ENCODE data around the gene ARHGEF17. TPM values are rescaled to one million over a fixed set of nuclear protein-coding genes. Genes with fewer than 3 reads are reported as not detected.

Gene ARHGEF17
- polyA plus RNA-seq, 4 donors: 0.67 to 54.8 (median 6.5) TPM

- Histone ChIP-seq H3K4me3 (ENCODE audit: low read depth in 1 of 3, low read length in 3 of 3) (no peak overlapping the region), H3K9me3 (ENCODE audit: control insufficient read depth in 2 of 2, insufficient read depth in 1 of 2, low read depth in 1 of 2, low read length in 1 of 2) (no peaks in the 10 kb centered on the region), H3K4me1 (ENCODE audit: control insufficient read depth in 3 of 3, insufficient read depth in 2 of 3, low read depth in 1 of 3, low read length in 2 of 3) (no peaks in the 10 kb centered on the region), H3K36me3 (ENCODE audit: control insufficient read depth in 3 of 3, insufficient read depth in 2 of 3, low read depth in 1 of 3, low read length in 3 of 3) (peaks cover 0 to 30% (median 0%) of the 10 kb centered on the region in 3 donors), H3K27ac (ENCODE audit: low read depth in 1 of 3, low read length in 2 of 3) (no peak overlapping the region), H3K27me3 (ENCODE audit: control insufficient read depth in 3 of 3, insufficient read depth in 3 of 3, low read length in 3 of 3) (no peaks in the 10 kb centered on the region)
- WGBS, 3 donors: 67 to 78% (median 71%) methylated on average over 5 of the region's 5 CpGs
- DNase-seq: no peak
- FAIRE-seq: no peak
These were observed 9.8 kb upstream of the ARHGEF17 start for GRCh38 chr11:73298233-73298632.

- no peaks in the 10 kb centered on the region for H3K9me3 ChIP-seq (ENCODE audit: control insufficient read depth in 2 of 2, insufficient read depth in 1 of 2, low read depth in 1 of 2, low read length in 1 of 2)
- H3K27ac ChIP-seq (ENCODE audit: low read depth in 1 of 3, low read length in 2 of 3): no peak overlapping the region
- H3K4me1 ChIP-seq (ENCODE audit: control insufficient read depth in 3 of 3, insufficient read depth in 2 of 3, low read depth in 1 of 3, low read length in 2 of 3): no peaks in the 10 kb centered on the region
- FAIRE-seq: no peak
- peaks cover 0 to 29% (median 0%) of the 10 kb centered on the region in 3 donors for H3K36me3 ChIP-seq (ENCODE audit: control insufficient read depth in 3 of 3, insufficient read depth in 2 of 3, low read depth in 1 of 3, low read length in 3 of 3)
- 87 to 91% (median 88%) methylated on average over 10 of the region's 10 CpGs for WGBS, 3 donors
- no peaks in the 10 kb centered on the region for H3K27me3 ChIP-seq (ENCODE audit: control insufficient read depth in 3 of 3, insufficient read depth in 3 of 3, low read length in 3 of 3)
- DNase-seq: no peak
- no peak overlapping the region for H3K4me3 ChIP-seq (ENCODE audit: low read depth in 1 of 3, low read length in 3 of 3)
These were observed 8.3 kb upstream of the ARHGEF17 start for GRCh38 chr11:73299751-73300150.

GRCh38 chr11:73306069-73306841 is 1.8 kb upstream of the ARHGEF17 start:
- Histone ChIP-seq H3K36me3 (ENCODE audit: control insufficient read depth in 3 of 3, insufficient read depth in 2 of 3, low read depth in 1 of 3, low read length in 3 of 3) (peaks cover 0 to 18% (median 0%) of the 10 kb centered on the region in 3 donors), H3K27ac (ENCODE audit: low read depth in 1 of 3, low read length in 2 of 3) (no peak overlapping the region), H3K27me3 (ENCODE audit: control insufficient read depth in 3 of 3, insufficient read depth in 3 of 3, low read length in 3 of 3) (no peaks in the 10 kb centered on the region), H3K9me3 (ENCODE audit: control insufficient read depth in 2 of 2, insufficient read depth in 1 of 2, low read depth in 1 of 2, low read length in 1 of 2) (no peaks in the 10 kb centered on the region), H3K4me3 (ENCODE audit: low read depth in 1 of 3, low read length in 3 of 3) (no peak overlapping the region), H3K4me1 (ENCODE audit: control insufficient read depth in 3 of 3, insufficient read depth in 2 of 3, low read depth in 1 of 3, low read length in 2 of 3) (peaks cover 0 to 30% (median 0%) of the 10 kb centered on the region in 3 donors)
- no peak for FAIRE-seq
- DNase-seq: no peak
- whole genome bisulfite sequencing, 3 donors: 74 to 82% (median 81%) methylated on average over 7 of the region's 7 CpGs

- Histone ChIP-seq H3K4me3 (ENCODE audit: low read depth in 1 of 3, low read length in 3 of 3) (peak overlapping the region; percentile 4 to 72 (median 60)), H3K27me3 (ENCODE audit: control insufficient read depth in 3 of 3, insufficient read depth in 3 of 3, low read length in 3 of 3) (no peaks in the 10 kb centered on the region), H3K36me3 (ENCODE audit: control insufficient read depth in 3 of 3, insufficient read depth in 2 of 3, low read depth in 1 of 3, low read length in 3 of 3) (peaks cover 0 to 25% (median 0%) of the 10 kb centered on the region in 3 donors), H3K4me1 (ENCODE audit: control insufficient read depth in 3 of 3, insufficient read depth in 2 of 3, low read depth in 1 of 3, low read length in 2 of 3) (peaks cover 0 to 37% (median 0%) of the 10 kb centered on the region in 3 donors), H3K27ac (ENCODE audit: low read depth in 1 of 3, low read length in 2 of 3) (peak overlapping the region in 2 of 3 donors; percentile 78 to 99), H3K9me3 (ENCODE audit: control insufficient read depth in 2 of 2, insufficient read depth in 1 of 2, low read depth in 1 of 2, low read length in 1 of 2) (no peaks in the 10 kb centered on the region)
- WGBS, 3 donors: 14 to 18% (median 15%) methylated on average over 18 of the region's 18 CpGs
- DNase-seq (no peak), FAIRE-seq (no peak)
These were observed 1.1 kb upstream of the ARHGEF17 start for GRCh38 chr11:73306977-73307322.

- WGBS, 3 donors: 1% methylated on average over 39 to 56 of the region's 56 CpGs
- Histone ChIP-seq H3K9me3 (ENCODE audit: control insufficient read depth in 2 of 2, insufficient read depth in 1 of 2, low read depth in 1 of 2, low read length in 1 of 2) (no peaks in the 10 kb centered on the region), H3K4me1 (ENCODE audit: control insufficient read depth in 3 of 3, insufficient read depth in 2 of 3, low read depth in 1 of 3, low read length in 2 of 3) (peaks cover 0 to 42% (median 0%) of the 10 kb centered on the region in 3 donors), H3K27ac (ENCODE audit: low read depth in 1 of 3, low read length in 2 of 3) (peak overlapping the region in 2 of 3 donors; percentile 95 to 99), H3K4me3 (ENCODE audit: low read depth in 1 of 3, low read length in 3 of 3) (peak overlapping the region; percentile 52 to 72 (median 60)), H3K36me3 (ENCODE audit: control insufficient read depth in 3 of 3, insufficient read depth in 2 of 3, low read depth in 1 of 3, low read length in 3 of 3) (peaks cover 0 to 27% (median 0%) of the 10 kb centered on the region in 3 donors), H3K27me3 (ENCODE audit: control insufficient read depth in 3 of 3, insufficient read depth in 3 of 3, low read length in 3 of 3) (no peaks in the 10 kb centered on the region)
- DNase-seq: peak; percentile 84 to 98
- no peak for FAIRE-seq
These were observed 613 bp upstream of the ARHGEF17 start for GRCh38 chr11:73307323-73308002.

GRCh38 chr11:73308961-73309919 is 1.2 kb downstream of the ARHGEF17 start:
- H3K9me3 ChIP-seq (ENCODE audit: control insufficient read depth in 2 of 2, insufficient read depth in 1 of 2, low read depth in 1 of 2, low read length in 1 of 2): no peaks in the 10 kb centered on the region
- peaks cover 0 to 60% (median 4%) of the 10 kb centered on the region in 3 donors for H3K4me1 ChIP-seq (ENCODE audit: control insufficient read depth in 3 of 3, insufficient read depth in 2 of 3, low read depth in 1 of 3, low read length in 2 of 3)
- H3K36me3 ChIP-seq (ENCODE audit: control insufficient read depth in 3 of 3, insufficient read depth in 2 of 3, low read depth in 1 of 3, low read length in 3 of 3): peaks cover 0 to 41% (median 0%) of the 10 kb centered on the region in 3 donors
- H3K4me3 ChIP-seq (ENCODE audit: low read depth in 1 of 3, low read length in 3 of 3): peak overlapping the region; percentile 52 to 72 (median 60)
- 5 to 12% (median 7%) methylated on average over 67 to 78 of the region's 78 CpGs for WGBS, 3 donors
- no peaks in the 10 kb centered on the region for H3K27me3 ChIP-seq (ENCODE audit: control insufficient read depth in 3 of 3, insufficient read depth in 3 of 3, low read length in 3 of 3)
- H3K27ac ChIP-seq (ENCODE audit: low read depth in 1 of 3, low read length in 2 of 3): peak overlapping the region; percentile 26 to 99 (median 95)
- FAIRE-seq (no peak), DNase-seq (peak; percentile 52 to 87)

- peak overlapping the region in 1 of 3 donors; percentile 72 for H3K4me3 ChIP-seq (ENCODE audit: low read depth in 1 of 3, low read length in 3 of 3)
- peaks cover 0 to 68% (median 4%) of the 10 kb centered on the region in 3 donors for H3K4me1 ChIP-seq (ENCODE audit: control insufficient read depth in 3 of 3, insufficient read depth in 2 of 3, low read depth in 1 of 3, low read length in 2 of 3)
- H3K27me3 ChIP-seq (ENCODE audit: control insufficient read depth in 3 of 3, insufficient read depth in 3 of 3, low read length in 3 of 3): no peaks in the 10 kb centered on the region
- FAIRE-seq (no peak), DNase-seq (no peak)
- H3K36me3 ChIP-seq (ENCODE audit: control insufficient read depth in 3 of 3, insufficient read depth in 2 of 3, low read depth in 1 of 3, low read length in 3 of 3): peaks cover 0 to 49% (median 0%) of the 10 kb centered on the region in 3 donors
- WGBS, 3 donors: 77 to 93% (median 93%) methylated on average over 16 of the region's 16 CpGs
- no peaks in the 10 kb centered on the region for H3K9me3 ChIP-seq (ENCODE audit: control insufficient read depth in 2 of 2, insufficient read depth in 1 of 2, low read depth in 1 of 2, low read length in 1 of 2)
- H3K27ac ChIP-seq (ENCODE audit: low read depth in 1 of 3, low read length in 2 of 3): peak overlapping the region; percentile 26 to 99 (median 59)
These were observed 2.0 kb downstream of the ARHGEF17 start for GRCh38 chr11:73310076-73310475.

Measured in small intestine (tissue), 7 donors.